IPS DF 4.7 (cell line): ENCODE measurements around the gene IKZF2.

Experiments used
- DNase-seq: peaks from one replicate; pipeline ENCODE4 v3.0.0-alpha.2; 2013; ENCODE audit warnings: low spot score; ENCODE audit errors: extremely low read depth

Gene IKZF2

DNA sequence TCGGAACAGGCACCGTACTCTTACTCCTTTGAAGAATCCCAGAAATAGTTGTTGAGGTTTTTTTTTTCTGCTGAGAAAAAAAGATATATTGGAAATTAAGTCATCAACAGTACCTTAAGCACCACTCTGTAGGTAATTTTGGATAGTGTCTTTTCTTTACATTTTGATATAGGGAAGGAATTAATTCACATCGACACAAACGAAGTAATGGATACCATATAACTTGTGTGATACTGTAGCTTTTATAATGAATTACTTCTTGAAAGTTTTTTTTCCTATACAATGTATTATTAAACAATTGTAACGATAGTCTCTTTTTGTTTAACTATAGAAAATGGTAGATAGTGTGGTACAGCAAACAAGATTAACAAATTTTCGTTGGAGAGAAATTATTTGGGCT is 1.5 kb upstream of the IKZF2 start:
- DNase-seq = no peak

DNA sequence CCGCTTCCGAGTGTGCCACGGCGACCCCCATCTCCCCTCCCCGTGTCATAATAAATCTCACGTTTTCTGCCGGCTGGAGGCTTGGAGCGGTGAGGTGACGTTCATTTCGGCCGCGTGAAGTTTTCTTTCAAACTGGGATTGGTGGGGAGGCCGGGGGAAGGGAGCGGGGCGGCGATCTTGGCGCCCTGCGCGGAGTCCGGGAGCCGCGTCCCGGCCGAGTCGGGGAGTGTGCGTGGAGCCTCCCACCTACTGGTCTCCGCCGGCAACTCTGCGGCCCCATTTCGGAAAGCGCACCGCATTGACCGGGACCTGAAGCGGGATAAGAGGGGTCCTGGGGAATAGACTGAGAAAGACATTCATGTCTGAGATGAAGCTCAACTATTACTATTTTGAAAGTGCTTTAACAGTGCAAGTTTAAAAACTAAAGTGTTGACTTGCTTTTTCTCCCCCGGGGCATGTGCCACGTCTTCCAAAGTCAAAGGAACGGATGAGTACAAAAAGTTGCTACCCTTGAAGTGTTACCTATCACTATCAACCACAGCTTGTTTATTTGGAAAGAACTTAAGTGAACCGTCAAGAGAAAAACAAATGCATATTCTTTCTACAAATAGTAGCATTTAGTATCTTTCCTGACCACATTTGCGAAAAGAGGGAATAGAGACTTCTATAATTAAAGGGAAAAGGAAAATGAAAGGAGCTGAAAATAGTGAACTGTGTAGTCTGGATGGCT is 818 bp upstream of the IKZF2 start:
- no peak for DNase-seq

DNA sequence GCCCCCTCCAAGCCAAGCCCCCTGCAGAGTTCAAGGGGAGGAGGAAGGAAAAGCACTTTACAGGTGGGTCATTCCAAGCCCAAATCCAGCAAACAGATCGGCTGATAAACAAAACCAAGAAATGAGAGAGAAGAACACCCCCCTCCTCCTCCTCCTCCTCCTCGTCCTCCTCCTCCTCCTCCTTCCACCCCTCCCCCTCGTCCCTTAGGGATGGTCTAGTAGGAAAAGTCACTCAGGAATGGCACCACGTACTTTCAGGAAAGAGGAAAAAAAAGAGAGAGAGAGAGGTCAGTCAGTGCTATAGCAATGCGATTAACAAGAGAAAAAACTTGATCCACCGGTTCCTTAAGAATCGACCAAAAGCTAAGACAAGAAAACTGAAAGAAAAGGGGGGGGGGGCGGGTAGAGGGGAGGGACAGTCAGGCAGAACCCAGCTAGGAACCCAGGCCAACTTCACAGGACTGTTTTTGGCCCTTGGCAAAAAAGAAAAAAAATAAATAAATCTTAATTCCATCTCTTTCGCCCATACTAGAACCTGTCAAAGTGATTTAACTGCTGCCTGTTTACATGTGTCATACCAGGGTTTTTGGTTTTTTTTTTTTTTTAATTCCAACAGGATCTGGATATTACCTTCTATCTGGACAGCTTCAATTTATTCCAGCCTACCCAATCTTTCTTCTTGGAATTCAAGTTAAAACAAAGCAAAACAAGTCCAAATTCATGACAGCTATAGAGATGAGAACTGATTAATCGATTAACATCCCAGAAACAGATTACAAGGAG is 906 bp downstream of the IKZF2 start:
- no peak for DNase-seq

GRCh38 chr2:213149949-213150314 is 1.5 kb downstream of the IKZF2 start:
- no peak for DNase-seq

- DNase-seq = no peak
Observed at GRCh38 chr2:213149294-213149875, 2.0 kb downstream of the IKZF2 start.

DNA sequence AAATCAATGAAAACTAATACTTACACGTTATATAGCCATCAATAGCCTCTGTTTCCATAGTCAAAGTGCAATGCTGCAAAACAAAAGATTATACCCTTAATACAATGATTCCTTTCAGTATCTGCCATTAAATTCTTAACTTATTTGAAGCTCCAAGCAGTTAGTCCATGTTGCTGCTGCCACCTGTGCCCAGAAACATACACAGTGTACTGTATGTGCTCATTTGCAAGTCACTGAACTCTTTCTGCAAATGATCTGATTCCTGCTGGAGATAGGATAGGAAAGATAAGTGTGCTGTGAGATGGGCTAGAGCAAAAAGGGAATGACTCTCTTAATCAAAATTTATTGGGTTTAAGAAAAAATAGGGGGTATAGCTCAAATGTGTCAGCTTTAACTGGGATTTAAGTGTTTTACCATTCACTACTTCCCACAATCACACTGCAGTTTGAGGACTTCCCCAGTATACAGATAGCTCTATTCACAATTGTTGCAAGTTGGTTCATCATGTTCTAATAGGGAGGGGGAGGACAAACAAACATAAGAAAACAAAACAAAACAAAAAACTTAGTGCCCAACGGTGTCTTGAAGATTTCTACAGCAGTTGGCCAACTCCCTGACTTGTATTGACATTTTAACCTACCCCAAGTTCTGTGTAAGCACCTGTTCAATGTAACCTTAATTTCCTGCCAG is 2.7 kb downstream of the IKZF2 start:
- no peak for DNase-seq

- no peak for DNase-seq
Observed at GRCh38 chr2:213147538-213147937, 3.9 kb downstream of the IKZF2 start.

- no peak for DNase-seq
Observed at GRCh38 chr2:213145715-213146242, 5.6 kb downstream of the IKZF2 start.

DNA sequence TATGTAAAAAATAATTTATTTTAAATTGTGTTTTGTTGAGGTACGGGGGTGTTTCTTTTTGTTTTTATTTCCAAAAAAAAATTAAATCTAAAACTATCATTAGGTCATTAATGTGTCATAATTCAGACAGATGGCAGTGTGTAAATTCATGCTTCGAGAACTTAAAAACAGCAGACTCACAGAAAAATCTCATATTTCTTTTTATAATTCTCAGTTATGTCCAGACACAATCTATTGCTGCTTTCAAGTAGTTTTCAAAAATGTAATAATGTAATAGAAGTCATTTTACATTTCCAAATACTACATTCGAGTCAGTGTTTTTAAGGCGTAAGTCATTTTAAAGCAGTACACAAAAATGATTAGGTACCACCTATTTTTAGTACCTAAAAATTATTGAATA is 14.3 kb downstream of the IKZF2 start:
- no peak for DNase-seq

GRCh38 chr2:213129311-213129710 is 22.1 kb downstream of the IKZF2 start:
- no peak for DNase-seq

DNA sequence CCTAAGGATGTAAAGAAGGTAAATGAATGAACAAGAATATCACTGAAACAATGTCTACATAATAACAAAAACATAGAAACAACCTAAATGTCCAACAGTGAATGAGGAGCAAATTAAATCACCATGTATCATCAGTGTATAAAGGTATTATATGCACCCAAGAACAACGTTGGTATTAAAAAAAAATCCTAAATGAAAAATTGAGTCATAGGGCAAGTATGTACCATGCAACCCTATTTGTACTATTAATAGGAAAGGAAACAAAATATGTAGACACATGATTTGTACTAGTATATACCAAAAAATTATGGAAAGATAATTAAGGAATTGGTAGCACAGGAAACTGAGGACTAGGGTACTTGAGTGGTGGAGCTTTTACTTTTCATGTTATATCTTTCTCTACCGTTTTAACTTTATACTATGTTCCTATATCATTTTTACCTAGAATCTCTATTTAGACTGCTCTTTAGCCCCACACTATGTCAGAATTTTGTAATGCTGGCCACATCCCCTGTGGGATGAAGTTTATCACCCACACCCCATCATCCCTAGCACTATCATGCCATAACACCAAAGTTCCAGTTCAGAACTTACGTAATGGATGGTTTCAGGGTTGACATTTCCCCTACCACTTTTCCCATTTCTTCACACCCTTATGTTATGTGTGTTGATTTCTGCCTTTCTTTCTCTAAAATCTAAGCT is 25.6 kb downstream of the IKZF2 start:
- DNase-seq = no peak

DNA sequence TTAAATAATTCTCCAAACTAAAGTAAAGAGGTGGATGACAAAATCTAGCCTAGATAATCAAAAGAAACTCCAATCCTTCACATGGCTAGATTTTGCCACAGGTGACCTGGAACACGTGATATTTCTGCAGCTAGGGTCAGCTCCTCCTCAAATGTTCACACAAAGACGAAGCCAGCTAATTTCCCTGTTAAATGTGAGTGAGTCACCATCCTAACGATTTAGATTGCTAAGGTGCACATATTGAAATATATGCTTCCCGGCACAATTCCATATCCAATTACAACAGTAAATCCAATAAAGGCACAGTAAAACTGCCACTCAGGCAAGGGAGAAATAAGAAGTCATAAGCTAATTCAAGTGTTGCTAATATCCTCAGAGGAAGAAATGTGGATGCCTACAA is 28.7 kb downstream of the IKZF2 start:
- DNase-seq = no peak

DNA sequence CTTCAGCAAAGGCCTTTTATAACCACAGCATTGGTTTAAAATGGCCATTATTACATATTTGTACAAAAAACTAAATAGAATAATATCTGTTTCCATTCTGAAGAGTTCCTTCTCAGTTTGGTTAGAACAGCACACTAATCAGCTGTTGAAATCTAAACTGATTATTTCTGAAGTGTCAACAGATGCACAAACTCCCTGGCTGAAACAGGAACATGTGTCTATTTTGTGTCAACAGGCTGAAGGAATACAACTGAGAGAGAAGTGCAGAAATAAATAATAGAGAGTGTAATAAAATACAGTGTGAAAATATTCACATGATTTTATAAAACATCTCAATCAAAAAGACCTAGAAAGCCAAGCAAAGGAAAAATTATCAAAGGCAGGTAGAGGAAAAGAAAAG is 29.7 kb downstream of the IKZF2 start:
- DNase-seq = no peak

DNA sequence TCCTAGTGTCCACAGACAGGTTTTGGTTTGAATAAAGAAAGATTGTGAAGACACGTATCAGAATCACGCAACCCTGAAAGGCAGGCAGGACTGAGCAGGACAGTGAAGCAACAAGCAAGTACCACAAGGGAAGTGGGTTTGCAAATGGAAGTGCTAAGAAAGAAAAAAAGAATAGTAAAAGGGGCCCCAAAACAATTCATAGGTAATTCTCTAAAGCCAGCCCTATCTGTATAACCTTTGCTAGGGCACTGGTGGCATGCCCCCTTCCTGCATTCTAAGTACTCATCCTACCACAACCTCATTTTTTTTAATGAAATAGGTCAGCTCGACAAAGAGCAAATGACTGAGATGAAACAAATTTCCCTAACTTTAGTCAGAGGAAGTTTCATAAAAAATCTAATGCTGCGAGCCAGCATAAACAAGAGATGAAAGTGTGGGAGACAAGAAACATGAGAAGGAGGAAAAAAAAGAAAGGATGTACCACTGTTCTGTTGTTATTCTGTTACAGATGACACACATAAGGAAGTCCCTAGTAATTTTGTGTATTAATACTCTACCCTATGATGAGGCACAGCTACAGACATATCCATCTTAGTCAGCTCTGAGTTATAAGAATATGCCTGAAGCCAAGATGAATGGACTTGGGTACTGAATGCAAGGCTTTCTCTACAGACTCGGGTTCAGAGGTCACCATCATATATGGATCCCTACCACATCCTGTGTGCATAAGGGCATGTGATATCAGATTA is 32.2 kb downstream of the IKZF2 start:
- no peak for DNase-seq

DNA sequence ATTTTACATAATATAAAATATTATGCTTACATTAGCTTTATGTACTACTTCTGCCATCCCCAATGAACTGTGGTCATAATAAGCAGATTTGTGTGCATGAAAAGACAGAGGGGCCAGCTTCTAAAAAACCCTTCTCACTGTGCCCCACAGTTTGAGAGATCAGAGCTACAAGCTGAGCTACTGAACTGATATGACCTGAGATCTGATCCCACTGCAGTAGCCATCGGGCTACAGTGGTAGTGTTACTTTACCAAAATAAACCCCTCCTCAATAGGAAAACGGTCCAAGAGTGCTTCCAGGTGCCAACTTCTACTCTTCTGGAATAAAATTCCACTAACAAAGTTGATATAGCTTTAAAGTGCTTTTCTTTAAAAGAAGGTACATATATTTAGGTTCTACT is 43.1 kb downstream of the IKZF2 start:
- DNase-seq = no peak

DNA sequence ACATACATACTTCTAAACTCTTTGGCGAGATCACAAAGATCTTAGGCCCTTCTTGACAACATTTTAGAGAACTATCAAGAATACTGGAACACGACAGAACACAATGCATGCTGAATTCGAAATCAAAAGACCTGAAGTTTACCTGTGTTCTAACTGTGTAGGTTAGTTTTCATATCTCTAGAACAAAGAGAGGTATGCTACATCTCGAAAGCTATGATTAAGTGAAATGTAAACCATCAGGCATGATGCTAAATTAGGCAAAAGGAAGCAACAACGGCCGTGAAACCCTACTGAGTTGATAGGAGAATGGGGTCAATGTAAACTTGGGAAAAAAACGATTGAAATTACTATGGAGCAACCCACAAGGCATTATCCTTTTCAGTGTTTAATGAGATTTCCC is 43.7 kb downstream of the IKZF2 start:
- DNase-seq = no peak

DNA sequence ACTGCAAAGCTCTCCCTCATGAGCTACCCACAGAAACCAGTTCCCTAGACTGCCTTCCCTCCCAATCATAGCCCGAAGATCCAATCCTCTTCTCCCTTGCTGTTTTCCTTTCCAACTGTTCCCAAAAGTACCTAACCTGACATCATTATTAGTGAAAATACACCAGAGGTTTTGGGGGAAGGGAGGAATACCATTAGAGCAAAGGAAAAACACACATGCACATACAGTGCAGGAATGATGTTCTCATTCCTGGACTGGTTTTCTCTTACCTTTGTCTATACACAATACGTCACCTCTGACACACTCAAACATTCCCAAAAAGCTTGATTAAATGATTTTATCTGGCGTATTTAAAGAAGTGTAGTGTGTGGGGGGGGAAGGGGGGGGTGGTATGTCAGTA is 46.2 kb downstream of the IKZF2 start:
- no peak for DNase-seq

DNA sequence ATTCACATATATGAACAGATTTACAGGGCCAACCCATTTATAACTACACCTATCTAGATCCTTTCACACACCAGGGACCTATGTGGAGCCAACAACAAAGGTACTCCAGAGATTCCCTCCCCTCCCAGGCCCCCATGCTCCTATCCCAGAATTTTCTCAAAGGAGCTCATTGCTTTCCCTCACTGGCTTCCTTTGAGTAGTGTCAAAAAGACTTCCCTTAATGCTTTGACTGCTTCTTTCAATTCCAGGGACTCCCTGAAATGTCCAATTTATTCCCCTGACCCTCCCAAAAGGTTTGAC is 46.6 kb downstream of the IKZF2 start:
- no peak for DNase-seq

DNA sequence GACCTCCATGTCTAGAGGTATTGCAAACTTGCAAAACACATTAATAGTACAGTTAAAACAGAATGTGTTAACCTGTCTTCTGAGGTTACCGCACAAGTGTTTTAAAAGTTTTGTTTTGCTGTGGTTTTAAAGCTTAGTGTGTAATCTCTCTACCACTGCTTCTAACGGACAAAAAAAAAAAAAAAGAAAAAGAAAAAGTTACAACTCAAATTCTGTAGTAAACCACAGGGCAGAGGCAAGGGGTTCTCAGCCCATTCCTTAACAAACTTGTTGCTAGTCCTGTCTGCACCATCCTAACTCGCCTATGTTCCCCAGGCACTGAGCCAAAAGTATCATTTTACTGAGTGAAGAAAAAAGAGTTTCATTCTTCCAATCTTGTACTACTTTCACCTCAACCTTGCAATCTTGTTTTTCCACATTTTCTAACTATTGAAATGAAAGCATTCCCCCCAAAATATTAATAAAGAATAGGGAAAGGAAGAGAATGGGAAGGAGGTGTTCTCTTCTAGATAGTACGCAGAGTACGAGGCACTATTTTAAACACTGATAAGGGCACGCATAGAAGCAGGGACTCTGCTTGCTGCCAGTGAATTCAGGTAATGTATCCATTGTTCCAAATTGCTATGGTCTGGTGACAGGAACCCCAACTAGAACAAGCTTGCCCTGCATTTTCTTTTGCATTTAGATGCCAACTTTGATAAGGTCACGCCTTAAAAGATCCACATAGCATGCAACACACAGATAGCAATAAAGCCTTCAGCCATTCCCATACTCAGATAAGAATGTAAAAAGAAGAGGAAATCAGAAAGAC is 47.1 kb downstream of the IKZF2 start:
- DNase-seq = no peak
